Activated CD8-positive, alpha-beta memory T cell treated with anti-CD3 and anti-CD28 coated beads, Interleukin-2, amount 50 U/mL, for 4 hours (primary cell): ENCODE results near the gene PLCB1.

Experiments used
- DNase-seq: peaks from one replicate; pipeline ENCODE4 v3.0.0-alpha.2; 2020

Gene PLCB1

DNA sequence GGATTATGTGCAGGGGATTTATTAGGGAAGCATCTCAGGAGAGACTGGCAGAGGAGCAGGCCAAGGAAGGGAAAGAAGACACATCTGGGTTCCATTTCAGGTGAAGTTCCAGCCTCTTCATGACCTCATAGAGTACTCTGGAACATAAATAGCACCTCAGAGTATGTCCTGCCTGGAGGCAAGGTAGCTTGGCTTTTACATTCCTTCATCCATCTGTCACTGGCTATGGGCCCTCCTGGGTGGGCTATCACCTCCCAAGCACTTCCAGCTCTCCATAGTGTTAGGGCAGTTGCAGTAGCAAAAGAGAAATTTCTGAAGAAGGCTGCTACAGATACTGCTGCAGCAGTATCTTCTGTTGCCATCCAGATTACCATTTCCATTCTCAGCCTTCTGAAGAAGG, 116.0 kb downstream of the PLCB1 start:
- no peak for DNase-seq

DNA sequence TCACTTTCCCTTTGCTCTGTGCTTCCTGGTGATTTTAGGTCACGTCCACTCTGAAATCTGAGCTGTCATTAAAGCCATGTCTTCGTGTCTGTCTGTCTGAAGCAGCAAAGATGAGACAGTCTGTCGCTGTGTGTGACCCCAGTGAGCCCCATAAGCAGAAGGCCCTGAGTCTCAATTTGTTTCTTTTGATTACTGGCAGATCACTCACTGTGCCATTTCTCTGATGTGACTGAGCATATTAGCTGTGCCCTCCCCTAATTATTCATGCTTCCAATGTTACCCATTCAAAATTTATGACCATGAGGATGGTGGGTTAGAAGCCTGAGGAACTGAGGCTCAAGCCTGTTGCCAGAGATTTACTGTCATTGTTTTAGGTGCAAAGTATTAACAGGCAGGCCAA, 117.6 kb downstream of the PLCB1 start:
- no peak for DNase-seq

DNA sequence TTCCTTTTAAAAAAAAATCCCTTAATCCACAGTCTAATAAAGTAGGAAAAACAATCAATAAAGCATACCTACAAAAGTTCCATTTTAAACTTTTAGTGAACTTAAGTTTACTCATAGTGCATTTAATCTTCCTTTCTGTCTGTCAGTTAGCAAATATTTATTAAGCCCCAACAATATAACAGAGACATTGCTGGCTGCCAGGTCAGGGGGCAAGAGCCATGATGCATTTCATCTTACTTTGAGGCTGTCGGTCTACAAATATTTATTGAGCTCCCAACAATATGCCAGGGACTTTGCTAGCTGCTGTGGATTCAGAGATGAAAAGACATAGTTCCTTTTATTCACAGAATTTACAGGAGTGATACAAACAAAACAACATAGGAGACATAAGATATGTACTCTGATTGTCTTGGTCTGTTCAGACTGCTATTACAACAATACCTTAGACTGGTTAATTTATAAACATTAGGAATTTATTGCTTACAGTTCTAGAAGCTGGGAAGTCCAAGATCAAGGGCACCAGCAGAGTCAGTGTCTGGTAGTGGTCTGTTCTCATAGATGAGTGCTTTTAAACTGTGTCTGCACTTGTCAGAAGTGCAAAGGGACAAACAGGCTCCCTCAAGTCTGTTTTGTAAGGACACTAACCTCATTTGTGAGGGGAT, 118.6 kb downstream of the PLCB1 start:
- DNase-seq, result no peak

DNA sequence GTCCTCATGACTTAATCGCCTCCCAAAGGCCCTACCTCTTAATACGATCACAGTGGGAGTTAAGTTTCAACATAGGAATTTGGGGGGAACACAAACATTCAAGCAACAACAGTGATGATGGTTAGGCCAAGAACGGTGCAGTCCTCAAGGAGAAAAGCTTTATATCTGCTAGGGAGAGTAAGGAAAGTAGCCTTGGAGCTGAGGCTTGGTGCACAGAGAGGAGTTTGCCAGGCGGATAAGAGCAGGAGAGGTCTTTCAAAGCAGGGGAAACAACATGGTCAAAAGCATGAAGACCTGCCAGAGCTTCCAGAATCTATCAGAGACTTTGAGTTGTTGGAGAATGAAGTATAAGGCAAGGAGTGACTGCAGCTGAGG, 119.1 kb downstream of the PLCB1 start:
- no peak for DNase-seq

GRCh38 chr20:8254911-8255582, 123.0 kb downstream of the PLCB1 start:
- no peak for DNase-seq

DNA sequence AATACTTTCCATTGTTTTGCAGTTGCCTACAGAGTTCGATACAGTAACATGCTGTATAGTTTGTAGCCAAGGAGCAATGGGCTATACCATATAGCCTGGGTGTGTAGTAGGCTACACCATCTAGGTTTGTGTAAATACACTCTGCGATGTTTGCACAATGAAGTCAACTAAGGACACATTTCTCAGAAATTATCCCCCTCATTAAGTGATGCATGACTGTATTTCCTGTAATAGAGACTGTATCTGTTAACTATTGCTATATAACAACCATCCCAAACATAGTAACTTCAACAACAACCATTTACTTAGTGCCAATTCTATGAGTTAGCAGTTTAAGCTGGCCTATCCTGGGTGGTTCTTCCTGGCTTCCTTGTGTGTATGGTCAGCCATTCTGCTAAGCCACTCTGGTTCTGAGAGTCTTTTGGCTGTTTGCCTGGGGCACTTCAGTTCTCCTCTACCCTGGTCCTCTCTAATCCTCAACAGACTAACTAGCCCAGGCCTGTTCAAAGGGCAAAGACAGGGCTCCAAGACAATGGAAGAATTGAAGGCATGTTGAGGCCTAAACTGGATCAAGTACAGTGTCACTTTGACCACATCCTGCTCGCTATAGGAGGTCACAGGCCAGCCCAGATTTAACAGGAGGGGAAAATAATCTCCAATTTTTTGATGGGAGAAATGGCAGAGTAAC, 124.0 kb downstream of the PLCB1 start:
- no peak for DNase-seq

GRCh38 chr20:8260837-8261251, 128.8 kb downstream of the PLCB1 start:
- DNase-seq, result no peak

- no peak for DNase-seq
These were observed 130.7 kb downstream of the PLCB1 start for GRCh38 chr20:8262721-8263120.

- DNase-seq, result no peak
These were observed 133.5 kb downstream of the PLCB1 start for GRCh38 chr20:8265588-8265987.

DNA sequence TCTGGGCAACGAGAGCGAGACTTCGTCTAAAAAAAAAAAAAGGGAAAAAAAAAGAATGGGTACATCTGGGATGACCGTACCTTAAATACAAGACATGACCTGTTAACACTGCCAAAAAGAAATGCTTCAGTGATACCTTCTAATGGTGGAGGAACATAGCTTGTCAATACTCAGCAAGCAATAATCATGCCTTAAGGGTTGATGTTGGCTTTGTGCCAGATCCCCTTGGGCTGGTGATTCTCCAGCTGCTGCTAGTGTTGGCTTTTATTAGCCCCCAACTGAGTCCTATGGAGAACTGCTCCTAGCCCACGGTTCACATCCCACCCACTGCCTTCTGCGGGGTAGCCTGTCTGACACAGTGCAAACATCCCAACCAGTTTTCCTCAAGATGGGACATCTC, 134.9 kb downstream of the PLCB1 start:
- no peak for DNase-seq

- DNase-seq, result no peak
These were observed 139.7 kb downstream of the PLCB1 start for GRCh38 chr20:8271727-8272126.

DNA sequence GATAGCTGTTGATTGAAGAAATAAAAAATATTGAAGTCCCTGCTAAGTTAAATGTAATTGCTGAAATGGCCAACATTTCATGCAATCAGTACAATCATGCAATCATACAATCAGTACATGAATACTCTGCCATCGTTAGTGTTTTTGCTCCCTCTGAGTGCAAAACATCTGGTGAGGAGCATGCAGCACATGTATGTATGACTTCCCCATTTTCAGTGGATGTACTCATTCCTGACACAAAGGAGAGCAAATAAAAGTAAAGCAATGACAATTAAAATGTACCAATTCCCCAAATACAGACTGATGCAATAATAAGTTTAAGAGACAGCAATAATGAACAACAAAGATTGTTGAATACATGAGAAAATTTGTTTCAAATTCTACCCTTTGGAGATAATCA, 140.7 kb downstream of the PLCB1 start:
- no peak for DNase-seq

GRCh38 chr20:8284902-8285301, 152.8 kb downstream of the PLCB1 start:
- no peak for DNase-seq

GRCh38 chr20:8287340-8287739, 155.3 kb downstream of the PLCB1 start:
- DNase-seq, result no peak

GRCh38 chr20:8291200-8291599, 159.1 kb downstream of the PLCB1 start:
- no peak for DNase-seq

DNA sequence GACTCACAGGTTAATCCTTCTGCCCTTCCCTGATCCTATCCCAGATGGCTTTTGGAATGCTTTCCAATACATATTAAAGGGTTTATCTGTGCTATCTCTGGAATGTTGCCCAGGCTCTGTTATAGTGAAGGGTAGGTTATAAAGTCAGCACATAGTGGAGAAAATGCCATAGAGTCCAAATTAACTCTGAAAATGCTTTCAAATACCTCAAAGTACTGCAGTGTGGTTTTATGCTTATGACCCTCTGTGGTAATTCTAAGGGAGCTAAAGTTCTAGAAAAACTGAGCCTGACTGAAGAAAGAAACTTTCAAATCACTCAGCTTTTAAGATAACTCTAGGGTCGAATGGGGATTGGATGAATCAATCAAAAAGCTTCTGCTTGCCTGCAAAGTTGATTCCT, 159.8 kb downstream of the PLCB1 start:
- no peak for DNase-seq

GRCh38 chr20:8292793-8293192, 160.7 kb downstream of the PLCB1 start:
- DNase-seq, result no peak

GRCh38 chr20:8293750-8294149, 161.7 kb downstream of the PLCB1 start:
- no peak for DNase-seq

GRCh38 chr20:8296536-8296935, 164.5 kb downstream of the PLCB1 start:
- DNase-seq, result no peak

DNA sequence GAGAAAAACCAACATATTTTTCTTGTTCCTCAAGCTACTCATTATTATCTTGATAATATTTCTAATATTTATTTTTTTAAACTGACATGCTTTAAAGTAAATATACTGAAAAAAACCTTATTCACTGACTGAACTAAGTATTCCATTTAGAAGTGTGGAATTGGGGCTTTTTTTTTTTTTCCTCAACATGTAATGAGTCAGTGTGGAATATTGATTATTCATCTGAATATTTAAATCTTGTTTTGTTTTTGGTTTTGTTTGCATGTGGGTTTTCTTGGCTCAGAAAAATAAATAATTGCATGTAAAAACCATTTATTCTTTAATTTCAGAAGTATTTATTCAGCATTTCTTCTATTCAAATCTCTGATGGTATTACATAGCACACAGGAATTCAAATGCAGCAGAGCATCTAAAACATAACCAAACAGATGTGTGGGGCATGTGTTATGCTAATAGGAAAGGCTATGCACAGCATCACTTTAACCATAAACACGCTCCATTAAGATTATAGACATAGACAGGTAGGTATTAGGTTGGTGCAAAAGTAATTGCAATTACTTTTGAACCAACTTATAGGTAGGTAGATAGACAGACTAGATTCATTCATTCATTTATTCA, 166.5 kb downstream of the PLCB1 start:
- DNase-seq, result no peak

- DNase-seq, result no peak
These were observed 167.9 kb downstream of the PLCB1 start for GRCh38 chr20:8299921-8300320.

DNA sequence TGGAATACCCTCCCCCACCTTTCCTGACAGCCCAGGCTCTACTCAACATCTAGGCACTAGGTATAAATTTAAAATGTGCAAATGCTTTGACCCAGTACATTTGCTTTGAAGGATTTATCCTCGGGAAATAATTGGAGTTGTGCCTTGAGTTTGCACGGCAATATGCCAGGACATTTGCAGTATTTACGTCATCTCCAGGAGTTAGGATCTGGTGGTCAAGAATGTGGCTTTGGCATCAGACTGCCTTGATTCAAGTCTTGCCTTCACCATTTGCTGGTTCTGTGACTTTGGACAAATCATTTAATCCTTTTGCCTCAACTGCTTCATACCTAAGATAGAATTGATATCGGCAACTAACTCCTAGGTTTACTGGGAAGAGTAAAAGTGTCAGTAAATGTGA, 169.6 kb downstream of the PLCB1 start:
- no peak for DNase-seq

- DNase-seq, result no peak
These were observed 171.6 kb downstream of the PLCB1 start for GRCh38 chr20:8303651-8304050.
